Measurements from ENCODE around the gene TSHZ3. TPM values are rescaled to one million over a fixed set of nuclear protein-coding genes. Genes with fewer than 3 reads are reported as not detected.

TSHZ3 gene
- total and polyA plus RNA-seq, 9 of the 15 experiments (the other 6 are each of a cell fraction or from before 2014, with no cell fraction given) = 0.03 to 0.13 (median 0.05) TPM; not detected in 5

- FAIRE-seq = no peak
- no peak for TF ChIP-seq MXD1 (CRISPR knock-in tag; IDR thresholded peaks at IDR 0.05; ENCODE audit: borderline replicate concordance, poor library complexity, severe bottlenecking)
- TF ChIP-seq SRSF9 (IDR thresholded peaks at IDR 0.05; ENCODE audit: borderline replicate concordance, low read depth, low read length) = no peak
- TF ChIP-seq EHMT2 (IDR thresholded peaks at IDR 0.05) = no peak
- no peak for TF ChIP-seq EP400 (IDR thresholded peaks at IDR 0.05)
- TF ChIP-seq FOXP1 (CRISPR knock-in tag; IDR thresholded peaks at IDR 0.05) = no peak
- TF ChIP-seq EP300 (IDR thresholded peaks at IDR 0.05; ENCODE audit: low read length) = no peak
- no peak for TF ChIP-seq CTCF (IDR thresholded peaks at IDR 0.05 in 2 of 3, conservative IDR thresholded peaks at IDR 0.05 in 1 of 3; ENCODE audit: insufficient read depth in 2 of 3, low read depth in 1 of 3, low read length in 3 of 3)
- TF ChIP-seq RBM14 (IDR thresholded peaks at IDR 0.05; ENCODE audit: borderline replicate concordance, insufficient read depth, low read depth, low read length) = no peak
- TF ChIP-seq TEAD4 (IDR thresholded peaks at IDR 0.05; ENCODE audit: low read length) = no peak
- TF ChIP-seq TEAD4 (CRISPR knock-in tag; IDR thresholded peaks at IDR 0.05; ENCODE audit: borderline replicate concordance) = no peak
- TF ChIP-seq SMARCC2 (IDR thresholded peaks at IDR 0.05; ENCODE audit: low read depth) = no peak
These were observed 22.8 kb downstream of the TSHZ3 start for GRCh38 chr19:31326329-31327028.

More at GRCh38 chr19:31326329-31327028, 22.8 kb downstream of the TSHZ3 start:
- in situ Hi-C loops (cut with MboI) (no loop called here), intact Hi-C loops (cut with micrococcal nuclease) (no loop called here)
- Histone ChIP-seq H3K27ac (ENCODE audit: extremely low read depth, low read depth, low read length) (no peak overlapping the region), H3K79me2 (ENCODE audit: control insufficient read depth, insufficient read depth, low read length) (no peaks in the 10 kb centered on the region), H3K27me3 (ENCODE audit: control insufficient read depth in 2 of 2, insufficient read depth in 2 of 2, low read length in 2 of 2) (peaks cover 16 to 45% of the 10 kb centered on the region in 2 experiments), H2AFZ (ENCODE audit: low read depth, low read length) (no peak overlapping the region), H3K4me1 (replicated peaks in 1 of 2; ENCODE audit: control insufficient read depth in 2 of 2, insufficient read depth in 2 of 2, low read length in 2 of 2) (no peaks in the 10 kb centered on the region), H3K9ac (ENCODE audit: insufficient read depth in 1 of 2, low read depth in 2 of 2, low read length in 2 of 2) (no peak overlapping the region), H3K9me3 (replicated peaks; ENCODE audit: control insufficient read depth, insufficient read depth, low read depth, low read length) (no peaks in the 10 kb centered on the region), H3K9me1 (ENCODE audit: control insufficient read depth, insufficient read depth, low read length) (no peaks in the 10 kb centered on the region), H3K36me3 (ENCODE audit: control insufficient read depth, insufficient read depth, low read length) (no peaks in the 10 kb centered on the region), H4K20me1 (replicated peaks; ENCODE audit: control insufficient read depth, insufficient read depth, low read length) (peaks cover 3% of the 10 kb centered on the region; the same call in 1 of the 2 replicates), H3K4me3 (no peak overlapping the region), H3K4me2 (ENCODE audit: insufficient read depth, low read length) (no peak overlapping the region)
- ChIA-PET POLR2A (interaction anchor here (0.6 kb wide), 1 partner anchor 245 kb away, joined by 3 read pairs; no protein-coding TSS in a partner anchor), CTCF (ENCODE audit: low intra/inter-chr PET ratio) (no interaction called here)
- DNase-seq (ENCODE audit: extremely low read depth in 1 of 4, low spot score in 3 of 4) = no peak
- 0% methylated on average over 14 of the region's 14 CpGs for WGBS (ENCODE audit: insufficient coverage, low coverage, missing lambda C conversion rate)
- ATAC-seq = no peak
- no TSS peak for BruUV-seq (replicated peaks)

Measured in K562 (cell line).